ENCODE results near the gene SEC24B.

SEC24B gene

GRCh38 chr4:109433205-109434006 lies at the start of gene SEC24B:
Gene SEC24B, plus strand, starts transcription at chr4:109433815. Its CDS starts 55 bp downstream, at chr4:109433870.
- no peaks in the 10 kb centered on the region for H3K9me3 ChIP-seq (ENCODE audit: control insufficient read depth in 2 of 2, low read length in 2 of 2)
- H3K4me1 ChIP-seq (ENCODE audit: control insufficient read depth in 2 of 2, insufficient read depth in 2 of 2, low read length in 2 of 2): peaks cover 23 to 27% of the 10 kb centered on the region in 2 donors
- peak within 1 kb of the TSS; percentile 87 to 96 for H3K9ac ChIP-seq (ENCODE audit: low read depth in 1 of 2, low read length in 2 of 2)
- H3K27me3 ChIP-seq (ENCODE audit: control insufficient read depth in 2 of 2, insufficient read depth in 2 of 2, low read length in 2 of 2): no peaks in the 10 kb centered on the region
- H3K4me3 ChIP-seq (ENCODE audit: low read length in 2 of 2): peak within 1 kb of the TSS; percentile 84 to 92
- H3K36me3 ChIP-seq (ENCODE audit: control insufficient read depth in 2 of 2, insufficient read depth in 2 of 2, low read length in 2 of 2): no peaks in the 10 kb centered on the region
- peak within 1 kb of the TSS; percentile 90 to 92 for H3K27ac ChIP-seq (ENCODE audit: low read depth in 2 of 2, low read length in 2 of 2)

GRCh38 chr4:109383823-109384222 lies 49.8 kb upstream of the SEC24B start:
- no peak overlapping the region for H3K27ac ChIP-seq (ENCODE audit: low read depth in 2 of 2, low read length in 2 of 2)
- H3K4me1 ChIP-seq (ENCODE audit: control insufficient read depth in 2 of 2, insufficient read depth in 2 of 2, low read length in 2 of 2): no peaks in the 10 kb centered on the region
- H3K9ac ChIP-seq (ENCODE audit: low read depth in 1 of 2, low read length in 2 of 2): no peak overlapping the region
- H3K36me3 ChIP-seq (ENCODE audit: control insufficient read depth in 2 of 2, insufficient read depth in 2 of 2, low read length in 2 of 2): no peaks in the 10 kb centered on the region
- H3K9me3 ChIP-seq (ENCODE audit: control insufficient read depth in 2 of 2, low read length in 2 of 2): no peaks in the 10 kb centered on the region
- no peak overlapping the region for H3K4me3 ChIP-seq (ENCODE audit: low read length in 2 of 2)
- H3K27me3 ChIP-seq (ENCODE audit: control insufficient read depth in 2 of 2, insufficient read depth in 2 of 2, low read length in 2 of 2): no peaks in the 10 kb centered on the region

DNA sequence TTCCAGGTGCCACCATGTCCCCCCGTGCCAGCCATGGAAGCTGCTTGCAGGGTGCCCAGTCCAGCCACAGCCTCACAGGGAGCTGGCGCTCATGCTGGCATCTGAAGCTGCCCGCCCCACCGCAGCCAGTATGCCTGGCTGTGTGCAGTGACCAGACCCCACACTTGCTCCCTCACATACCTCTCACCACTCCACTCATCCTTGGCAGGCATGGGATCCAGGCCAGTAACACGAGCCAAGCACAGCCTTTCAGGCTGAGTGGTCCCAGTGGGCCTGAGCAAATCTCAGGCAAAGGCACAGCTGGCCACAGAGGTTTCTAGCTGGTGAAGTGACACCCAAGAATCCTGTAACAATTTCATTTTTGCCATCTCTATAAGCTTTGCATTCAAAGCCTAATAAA lies 48.4 kb upstream of the SEC24B start:
- no peaks in the 10 kb centered on the region for H3K4me1 ChIP-seq (ENCODE audit: control insufficient read depth in 2 of 2, insufficient read depth in 2 of 2, low read length in 2 of 2)
- H3K27ac ChIP-seq (ENCODE audit: low read depth in 2 of 2, low read length in 2 of 2): no peak overlapping the region
- H3K9ac ChIP-seq (ENCODE audit: low read depth in 1 of 2, low read length in 2 of 2): no peak overlapping the region
- H3K27me3 ChIP-seq (ENCODE audit: control insufficient read depth in 2 of 2, insufficient read depth in 2 of 2, low read length in 2 of 2): no peaks in the 10 kb centered on the region
- H3K9me3 ChIP-seq (ENCODE audit: control insufficient read depth in 2 of 2, low read length in 2 of 2): no peaks in the 10 kb centered on the region
- H3K4me3 ChIP-seq (ENCODE audit: low read length in 2 of 2): no peak overlapping the region
- H3K36me3 ChIP-seq (ENCODE audit: control insufficient read depth in 2 of 2, insufficient read depth in 2 of 2, low read length in 2 of 2): no peaks in the 10 kb centered on the region

GRCh38 chr4:109389369-109390114 lies 44.1 kb upstream of the SEC24B start:
- Histone ChIP-seq H3K9ac (ENCODE audit: low read depth in 1 of 2, low read length in 2 of 2) (no peak overlapping the region), H3K36me3 (ENCODE audit: control insufficient read depth in 2 of 2, insufficient read depth in 2 of 2, low read length in 2 of 2) (no peaks in the 10 kb centered on the region), H3K27me3 (ENCODE audit: control insufficient read depth in 2 of 2, insufficient read depth in 2 of 2, low read length in 2 of 2) (no peaks in the 10 kb centered on the region), H3K4me1 (ENCODE audit: control insufficient read depth in 2 of 2, insufficient read depth in 2 of 2, low read length in 2 of 2) (no peaks in the 10 kb centered on the region), H3K9me3 (ENCODE audit: control insufficient read depth in 2 of 2, low read length in 2 of 2) (no peaks in the 10 kb centered on the region), H3K4me3 (ENCODE audit: low read length in 2 of 2) (no peak overlapping the region), H3K27ac (ENCODE audit: low read depth in 2 of 2, low read length in 2 of 2) (no peak overlapping the region)

- no peak overlapping the region for H3K27ac ChIP-seq (ENCODE audit: low read depth in 2 of 2, low read length in 2 of 2)
- no peaks in the 10 kb centered on the region for H3K36me3 ChIP-seq (ENCODE audit: control insufficient read depth in 2 of 2, insufficient read depth in 2 of 2, low read length in 2 of 2)
- no peaks in the 10 kb centered on the region for H3K4me1 ChIP-seq (ENCODE audit: control insufficient read depth in 2 of 2, insufficient read depth in 2 of 2, low read length in 2 of 2)
- no peaks in the 10 kb centered on the region for H3K27me3 ChIP-seq (ENCODE audit: control insufficient read depth in 2 of 2, insufficient read depth in 2 of 2, low read length in 2 of 2)
- H3K9me3 ChIP-seq (ENCODE audit: control insufficient read depth in 2 of 2, low read length in 2 of 2): no peaks in the 10 kb centered on the region
- H3K4me3 ChIP-seq (ENCODE audit: low read length in 2 of 2): no peak overlapping the region
- H3K9ac ChIP-seq (ENCODE audit: low read depth in 1 of 2, low read length in 2 of 2): no peak overlapping the region
Measured at GRCh38 chr4:109390115-109390768, 43.4 kb upstream of the SEC24B start.

DNA sequence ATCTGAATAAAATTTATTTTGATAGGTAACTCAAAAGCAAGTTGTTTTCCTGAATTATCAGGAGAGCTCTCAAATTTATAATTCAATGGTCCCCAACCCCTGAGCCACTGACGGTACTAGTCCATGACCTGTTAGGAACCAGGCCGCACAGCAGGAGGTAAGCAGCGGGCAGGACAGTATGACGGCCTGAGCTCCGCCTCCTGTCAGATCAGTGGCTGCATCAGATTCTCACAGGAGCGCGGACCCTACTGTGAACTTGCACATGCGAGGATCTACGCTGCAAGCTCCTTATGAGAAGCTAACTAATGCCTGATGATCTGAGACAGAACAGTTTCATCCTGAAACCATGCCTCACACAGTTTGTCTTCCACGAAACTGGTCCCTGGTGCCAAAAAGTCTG lies 37.9 kb upstream of the SEC24B start:
- no peaks in the 10 kb centered on the region for H3K4me1 ChIP-seq (ENCODE audit: control insufficient read depth in 2 of 2, insufficient read depth in 2 of 2, low read length in 2 of 2)
- no peak overlapping the region for H3K9ac ChIP-seq (ENCODE audit: low read depth in 1 of 2, low read length in 2 of 2)
- no peaks in the 10 kb centered on the region for H3K27me3 ChIP-seq (ENCODE audit: control insufficient read depth in 2 of 2, insufficient read depth in 2 of 2, low read length in 2 of 2)
- no peaks in the 10 kb centered on the region for H3K9me3 ChIP-seq (ENCODE audit: control insufficient read depth in 2 of 2, low read length in 2 of 2)
- no peaks in the 10 kb centered on the region for H3K36me3 ChIP-seq (ENCODE audit: control insufficient read depth in 2 of 2, insufficient read depth in 2 of 2, low read length in 2 of 2)
- no peak overlapping the region for H3K27ac ChIP-seq (ENCODE audit: low read depth in 2 of 2, low read length in 2 of 2)
- H3K4me3 ChIP-seq (ENCODE audit: low read length in 2 of 2): no peak overlapping the region

GRCh38 chr4:109398928-109399327 lies 34.7 kb upstream of the SEC24B start:
- Histone ChIP-seq H3K4me1 (ENCODE audit: control insufficient read depth in 2 of 2, insufficient read depth in 2 of 2, low read length in 2 of 2) (no peaks in the 10 kb centered on the region), H3K9ac (ENCODE audit: low read depth in 1 of 2, low read length in 2 of 2) (no peak overlapping the region), H3K36me3 (ENCODE audit: control insufficient read depth in 2 of 2, insufficient read depth in 2 of 2, low read length in 2 of 2) (no peaks in the 10 kb centered on the region), H3K4me3 (ENCODE audit: low read length in 2 of 2) (no peak overlapping the region), H3K9me3 (ENCODE audit: control insufficient read depth in 2 of 2, low read length in 2 of 2) (no peaks in the 10 kb centered on the region), H3K27me3 (ENCODE audit: control insufficient read depth in 2 of 2, insufficient read depth in 2 of 2, low read length in 2 of 2) (no peaks in the 10 kb centered on the region), H3K27ac (ENCODE audit: low read depth in 2 of 2, low read length in 2 of 2) (no peak overlapping the region)

DNA sequence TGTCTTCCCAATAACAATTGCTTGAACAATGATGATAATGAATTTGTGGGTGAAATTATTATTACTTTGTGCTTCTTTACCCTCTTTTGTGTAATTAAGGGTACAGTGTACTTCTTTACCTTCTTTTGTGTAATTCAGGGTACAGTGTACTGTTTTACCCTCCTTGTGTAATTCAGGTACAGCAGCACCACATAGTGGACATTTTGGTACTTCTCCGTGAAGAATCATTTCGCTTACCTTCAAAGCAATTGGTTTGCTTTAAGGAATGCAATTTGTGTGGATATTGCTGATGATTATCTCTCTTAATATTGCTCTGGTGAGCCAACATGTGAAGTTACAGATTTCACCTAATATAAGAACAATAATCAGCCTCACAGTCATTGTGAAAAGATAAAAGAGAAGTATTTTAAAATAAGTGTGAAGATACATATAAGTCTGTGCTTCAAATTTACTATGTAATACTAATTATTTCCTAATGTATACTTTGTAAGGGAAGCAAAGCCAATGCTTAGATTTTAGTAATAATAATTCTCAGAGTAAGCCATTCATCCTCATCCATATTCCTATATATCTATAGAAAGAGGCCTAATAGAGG lies 27.2 kb upstream of the SEC24B start:
- H3K27me3 ChIP-seq (ENCODE audit: control insufficient read depth in 2 of 2, insufficient read depth in 2 of 2, low read length in 2 of 2): no peaks in the 10 kb centered on the region
- no peak overlapping the region for H3K27ac ChIP-seq (ENCODE audit: low read depth in 2 of 2, low read length in 2 of 2)

DNA sequence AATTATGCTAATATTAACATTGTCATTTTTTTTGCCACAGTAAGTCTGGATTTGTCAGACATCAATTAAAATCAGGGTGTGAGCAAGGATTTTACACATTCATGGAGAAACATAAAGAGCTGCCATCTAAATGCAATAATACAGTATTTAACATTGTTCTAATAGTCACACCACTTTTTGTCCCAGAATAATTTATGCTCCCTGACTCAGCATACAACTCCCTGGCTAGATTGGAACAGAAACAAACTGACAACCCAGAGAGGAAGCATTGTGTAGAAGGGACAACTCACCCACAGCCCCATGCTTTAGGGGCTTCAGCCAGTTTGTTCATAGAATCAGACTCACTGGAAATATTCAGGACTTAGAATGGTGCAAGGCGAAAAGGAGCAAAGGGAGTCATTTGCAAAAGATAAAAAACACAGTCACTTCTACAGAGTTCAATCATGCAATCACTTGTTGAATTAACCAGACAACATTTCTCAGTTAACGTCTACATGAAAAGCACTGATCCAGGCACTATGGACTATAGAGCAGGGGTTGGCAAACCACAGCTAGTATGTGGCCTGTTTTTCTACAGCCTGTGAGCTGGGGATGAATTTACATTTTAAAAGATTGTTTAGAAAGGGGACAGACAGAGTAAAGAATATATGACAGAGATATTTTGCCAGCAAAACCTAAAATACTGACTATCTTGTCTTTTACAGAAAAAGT lies 26.4 kb upstream of the SEC24B start:
- H3K9ac ChIP-seq (ENCODE audit: low read depth in 1 of 2, low read length in 2 of 2): no peak overlapping the region
- no peak overlapping the region for H3K27ac ChIP-seq (ENCODE audit: low read depth in 2 of 2, low read length in 2 of 2)
- H3K9me3 ChIP-seq (ENCODE audit: control insufficient read depth in 2 of 2, low read length in 2 of 2): no peaks in the 10 kb centered on the region
- no peaks in the 10 kb centered on the region for H3K4me1 ChIP-seq (ENCODE audit: control insufficient read depth in 2 of 2, insufficient read depth in 2 of 2, low read length in 2 of 2)
- H3K36me3 ChIP-seq (ENCODE audit: control insufficient read depth in 2 of 2, insufficient read depth in 2 of 2, low read length in 2 of 2): no peaks in the 10 kb centered on the region
- no peak overlapping the region for H3K4me3 ChIP-seq (ENCODE audit: low read length in 2 of 2)
- H3K27me3 ChIP-seq (ENCODE audit: control insufficient read depth in 2 of 2, insufficient read depth in 2 of 2, low read length in 2 of 2): no peaks in the 10 kb centered on the region

More for the DNA sequence above, 27.2 kb upstream of the SEC24B start:
- no peak overlapping the region for H3K4me3 ChIP-seq (ENCODE audit: low read length in 2 of 2)
- H3K36me3 ChIP-seq (ENCODE audit: control insufficient read depth in 2 of 2, insufficient read depth in 2 of 2, low read length in 2 of 2): no peaks in the 10 kb centered on the region
- no peaks in the 10 kb centered on the region for H3K9me3 ChIP-seq (ENCODE audit: control insufficient read depth in 2 of 2, low read length in 2 of 2)
- H3K9ac ChIP-seq (ENCODE audit: low read depth in 1 of 2, low read length in 2 of 2): no peak overlapping the region
- no peaks in the 10 kb centered on the region for H3K4me1 ChIP-seq (ENCODE audit: control insufficient read depth in 2 of 2, insufficient read depth in 2 of 2, low read length in 2 of 2)

All from mucosa of rectum (tissue), 2 donors.